GM21447 (cell line): ENCODE results near the gene HPN.
"Not testable (repeated sequence)": the region's sequence is repeated elsewhere in the genome, so short reads cannot be mapped to it uniquely, and the experiment has no call there.

Source experiments
- ATAC-seq: cut with Tn5 transposase; IDR thresholded peaks from one replicate; pipeline ENCODE4 v1.9.1; 2021; ENCODE audit not compliant: unreplicated experiment

HPN gene

GRCh38 chr19:35027009-35027408, 14.5 kb upstream of the HPN start:
- ATAC-seq: no peak

GRCh38 chr19:35027851-35028599, 13.5 kb upstream of the HPN start:
- no peak for ATAC-seq

DNA sequence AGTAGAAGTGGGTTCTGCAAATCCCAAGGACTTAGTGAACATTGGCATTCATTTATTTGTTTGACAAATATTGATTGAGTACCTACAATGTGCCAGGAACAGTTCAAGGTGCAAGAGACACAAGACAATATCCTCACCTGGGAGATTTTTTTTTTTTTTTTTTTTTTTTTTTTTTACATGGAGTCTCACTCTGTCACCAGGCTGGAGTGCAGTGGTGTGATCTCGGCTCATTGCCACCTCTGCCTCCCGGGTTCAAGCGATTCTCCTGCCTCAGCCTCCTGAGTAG, 13.0 kb upstream of the HPN start:
- ATAC-seq: not testable (repeated sequence)

DNA sequence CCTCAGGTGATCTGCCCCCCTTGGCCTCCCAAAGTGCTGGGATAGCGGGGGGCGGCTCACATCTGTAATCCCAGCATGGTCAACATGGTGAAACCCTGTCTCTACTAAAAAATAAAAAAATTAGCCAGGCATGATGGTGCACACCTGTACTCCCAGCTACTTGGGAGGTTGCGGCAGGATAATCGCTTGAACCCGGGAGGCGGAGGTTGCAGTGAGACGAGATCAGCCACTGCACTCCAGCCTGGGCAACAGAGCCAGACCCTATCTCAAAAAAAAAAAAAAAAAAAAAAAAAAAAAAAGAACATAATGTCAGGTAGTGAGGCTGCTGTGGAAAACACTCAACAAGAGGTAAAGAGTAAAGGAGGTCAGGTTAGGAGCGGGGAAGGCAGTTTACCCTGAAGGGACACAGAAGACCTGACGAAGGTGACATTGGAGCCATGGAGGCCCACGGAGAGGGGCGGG, 12.2 kb upstream of the HPN start:
- not testable (repeated sequence) for ATAC-seq

GRCh38 chr19:35029737-35030256, 11.7 kb upstream of the HPN start:
- ATAC-seq: no peak

DNA sequence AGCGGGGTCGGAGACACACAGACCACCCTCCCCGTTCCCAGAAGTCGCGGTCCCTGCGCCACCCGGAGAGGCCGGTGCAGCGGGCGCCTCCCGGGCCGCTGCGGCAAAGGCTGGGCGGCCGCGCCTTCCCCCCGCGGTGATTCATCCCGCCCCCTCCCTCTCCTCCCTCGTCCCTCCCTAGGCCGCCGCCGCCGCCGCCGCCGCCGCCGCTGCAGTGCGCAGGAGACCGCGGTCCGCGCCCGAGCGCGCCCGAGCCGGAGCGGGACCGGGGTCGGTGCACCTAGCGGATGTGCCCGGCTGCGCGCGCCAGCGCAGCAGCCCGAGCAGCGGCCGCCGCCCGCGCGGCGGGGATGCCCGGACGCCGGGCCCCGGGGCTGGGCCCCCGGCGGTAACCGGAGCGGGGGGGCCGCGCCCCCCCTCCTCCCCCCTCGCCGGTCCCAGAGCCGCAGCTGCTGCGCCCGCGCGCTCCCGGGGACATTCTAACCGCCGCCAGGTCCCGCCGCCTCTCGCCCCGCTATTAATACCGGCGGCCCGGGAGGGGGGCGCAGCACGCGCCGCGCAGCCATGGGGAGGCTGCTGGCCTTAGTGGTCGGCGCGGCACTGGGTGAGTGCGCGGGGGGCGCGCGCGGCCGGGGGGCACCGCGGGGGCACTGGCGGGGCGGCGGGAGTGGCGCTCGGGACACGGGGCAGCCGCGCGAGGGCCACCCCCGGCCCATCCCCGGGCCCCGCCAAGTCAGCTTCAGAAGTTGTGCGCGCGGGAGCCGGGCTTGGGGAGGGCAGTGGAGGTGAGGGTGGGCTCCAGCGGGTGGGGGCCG, 11.1 kb upstream of the HPN start, which contains the start of gene SCN1B:
Gene SCN1B, plus strand, starts transcription at position 214 of the 815 bp plus-strand sequence. Its CDS starts 351 bp downstream, at position 565.
- no peak for ATAC-seq

DNA sequence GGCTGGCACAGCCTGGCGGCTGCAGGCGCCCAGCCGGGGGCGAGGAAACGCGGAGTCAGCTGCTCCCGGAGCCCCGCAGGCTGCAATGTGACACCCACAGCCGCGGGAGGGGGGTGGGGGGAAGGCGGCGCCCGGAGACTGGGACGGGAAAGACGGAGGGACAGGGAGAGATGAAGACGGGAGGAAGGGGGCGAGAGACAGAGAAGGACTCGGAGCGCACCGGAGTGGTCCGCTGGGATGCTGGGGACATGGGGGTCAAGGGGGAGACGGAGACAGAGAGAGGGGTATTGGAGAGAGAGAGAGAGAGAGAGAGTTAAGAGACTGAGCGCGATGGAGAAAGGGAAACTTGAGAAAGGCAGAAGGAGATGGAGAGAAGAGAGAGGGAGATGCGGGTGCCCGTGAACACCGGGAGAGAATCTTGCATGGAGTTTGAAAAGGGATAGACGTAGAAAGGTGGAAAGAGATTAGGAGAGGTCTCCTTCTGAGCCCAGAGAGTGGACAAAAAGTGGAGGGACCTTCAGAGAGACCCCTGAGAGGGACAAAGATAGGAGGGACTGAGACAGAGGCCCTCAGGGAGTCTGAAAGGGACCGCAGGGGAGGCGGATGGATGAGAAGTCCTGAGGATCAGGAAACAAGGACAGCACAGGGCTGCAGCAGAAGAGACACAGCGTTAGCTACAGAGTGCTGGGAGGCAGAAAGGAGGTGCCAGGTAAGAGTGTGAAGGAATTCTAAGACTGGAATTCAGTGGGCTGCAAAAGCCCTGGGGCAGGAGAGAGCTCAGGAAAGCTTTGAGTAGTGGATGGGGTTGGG, 10.2 kb upstream of the HPN start:
- no peak for ATAC-seq

DNA sequence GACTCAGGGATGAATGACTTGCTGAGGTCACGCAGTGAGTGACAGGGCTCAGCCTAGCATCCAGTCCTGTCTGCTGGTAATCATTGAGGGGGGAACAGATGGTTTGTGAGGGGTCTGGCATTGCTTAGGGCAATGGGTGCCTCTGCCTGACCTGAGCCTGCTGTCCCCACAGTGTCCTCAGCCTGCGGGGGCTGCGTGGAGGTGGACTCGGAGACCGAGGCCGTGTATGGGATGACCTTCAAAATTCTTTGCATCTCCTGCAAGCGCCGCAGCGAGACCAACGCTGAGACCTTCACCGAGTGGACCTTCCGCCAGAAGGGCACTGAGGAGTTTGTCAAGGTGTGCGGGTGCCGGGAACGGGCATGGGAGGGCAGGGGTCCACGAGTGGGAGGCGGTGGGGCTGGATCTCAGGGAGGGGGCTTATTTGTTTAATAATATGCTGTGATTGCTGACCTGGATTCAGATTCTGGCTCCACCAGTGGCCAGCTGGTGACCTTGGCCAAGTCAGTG, 9.1 kb upstream of the HPN start:
- no peak for ATAC-seq

DNA sequence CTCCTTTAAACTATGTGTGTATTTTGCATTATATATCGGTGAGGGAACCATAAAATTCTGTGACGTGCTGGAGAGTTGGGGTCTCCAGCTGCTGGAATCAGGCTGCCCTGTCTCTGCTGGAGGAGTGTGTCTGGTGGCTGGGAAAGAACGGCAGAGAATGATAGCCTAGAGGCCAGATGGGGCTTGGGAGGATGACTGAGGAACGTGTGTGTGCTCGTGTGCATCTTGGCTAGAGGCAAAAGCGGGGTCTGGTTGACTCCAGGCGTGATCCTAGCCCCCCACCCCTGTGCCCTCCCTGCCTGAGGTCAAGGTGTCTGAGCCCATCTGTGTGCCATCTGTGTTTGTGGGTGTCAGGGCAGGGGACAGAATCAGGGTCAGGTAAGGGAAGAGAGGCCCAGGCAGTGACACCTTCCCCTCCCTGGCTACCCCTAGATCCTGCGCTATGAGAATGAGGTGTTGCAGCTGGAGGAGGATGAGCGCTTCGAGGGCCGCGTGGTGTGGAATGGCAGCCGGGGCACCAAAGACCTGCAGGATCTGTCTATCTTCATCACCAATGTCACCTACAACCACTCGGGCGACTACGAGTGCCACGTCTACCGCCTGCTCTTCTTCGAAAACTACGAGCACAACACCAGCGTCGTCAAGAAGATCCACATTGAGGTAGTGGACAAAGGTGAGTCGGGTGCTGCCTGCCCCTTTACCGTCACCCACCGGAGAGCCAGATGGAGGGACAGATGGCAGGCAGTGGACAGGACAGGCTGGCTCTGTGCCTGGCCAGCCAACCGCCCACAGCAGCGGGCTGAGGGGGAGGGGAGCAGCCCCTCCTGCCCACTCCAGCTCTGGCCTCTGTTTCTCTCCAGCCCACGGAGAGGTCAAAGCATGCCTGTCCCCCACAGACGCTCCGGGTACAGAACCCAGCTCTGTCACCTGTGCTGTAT, 8.2 kb upstream of the HPN start:
- no peak for ATAC-seq

DNA sequence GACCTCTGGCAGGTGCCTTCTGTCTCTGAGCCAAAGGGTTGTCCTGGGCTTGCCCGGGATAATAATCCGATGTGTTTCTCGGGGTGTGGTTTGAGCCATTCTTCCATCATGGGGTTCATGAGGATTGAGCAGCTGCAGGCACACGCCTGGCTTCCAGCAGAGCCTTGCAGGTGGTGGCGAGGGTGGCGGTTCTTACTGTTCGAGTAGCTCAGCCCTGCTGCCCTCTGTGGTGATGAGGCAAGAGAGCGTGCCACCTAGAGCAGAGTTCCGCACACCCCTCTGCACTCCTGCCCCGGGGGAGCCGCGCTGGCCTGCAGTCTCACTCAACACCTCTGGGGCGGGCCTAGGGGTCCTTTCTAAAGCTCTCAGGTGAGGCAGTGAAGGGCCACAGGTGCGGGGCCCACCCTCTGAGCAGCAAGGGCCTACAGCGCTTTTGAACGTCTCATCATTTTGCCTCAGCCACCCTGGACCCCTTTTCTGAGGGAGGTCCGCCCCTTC, 7.5 kb upstream of the HPN start:
- ATAC-seq: no peak

- no peak for ATAC-seq
These were observed 6.7 kb upstream of the HPN start for GRCh38 chr19:35034588-35035382.

DNA sequence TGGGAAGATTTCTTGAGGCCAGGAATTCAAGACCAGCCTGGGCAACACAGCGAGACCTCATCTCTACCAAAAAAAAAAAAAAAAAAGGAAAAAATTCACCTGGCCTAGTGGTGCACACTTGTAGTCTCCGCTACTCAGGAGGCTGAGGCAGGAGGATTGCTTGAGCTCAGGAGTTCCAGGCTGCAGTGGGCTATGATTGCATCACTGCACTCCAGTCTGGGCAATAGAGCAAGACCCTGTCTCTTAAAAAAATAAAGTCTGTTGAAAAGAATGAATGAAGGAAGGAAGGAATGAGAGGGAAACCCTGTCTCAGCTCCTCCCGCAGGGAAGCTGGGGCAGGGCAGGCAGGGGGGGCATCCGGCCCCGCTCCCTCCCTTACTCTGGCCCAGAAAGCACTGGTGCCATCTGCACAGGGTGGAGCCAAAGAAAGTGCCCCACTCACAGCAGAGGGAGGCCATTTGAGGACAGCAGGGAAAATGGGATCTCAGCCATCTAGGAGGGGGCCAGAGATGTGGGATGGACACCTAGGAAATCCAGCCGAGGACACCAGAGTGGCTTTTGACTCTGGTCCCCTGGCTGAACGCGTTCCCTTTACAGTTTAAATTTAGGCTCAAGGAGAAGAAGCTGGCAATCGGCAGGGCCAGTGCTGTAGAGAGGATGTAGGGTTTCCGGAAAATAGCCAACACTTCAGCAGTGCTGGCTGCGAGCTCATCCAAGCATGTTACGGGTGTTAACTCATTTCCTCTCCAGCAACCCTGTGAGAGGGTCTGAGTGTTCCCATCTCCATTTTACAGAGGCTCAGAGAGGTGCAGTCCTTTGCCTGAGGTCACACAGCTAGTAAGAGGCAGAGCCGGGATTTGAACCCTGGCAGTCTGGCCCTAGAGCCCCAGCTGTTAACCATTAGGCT, 3.6 kb upstream of the HPN start:
- ATAC-seq: peak; percentile 71

GRCh38 chr19:35038623-35039512, 2.7 kb upstream of the HPN start:
- no peak for ATAC-seq

GRCh38 chr19:35039881-35040825, 1.4 kb upstream of the HPN start:
- ATAC-seq: no peak

- no peak for ATAC-seq
These were observed 534 bp upstream of the HPN start for GRCh38 chr19:35040826-35041547.
